ENCODE data around the gene DGKD.
"Not testable (repeated sequence)": the region's sequence is repeated elsewhere in the genome, so short reads cannot be mapped to it uniquely, and the experiment has no call there.

The DGKD gene

DNA sequence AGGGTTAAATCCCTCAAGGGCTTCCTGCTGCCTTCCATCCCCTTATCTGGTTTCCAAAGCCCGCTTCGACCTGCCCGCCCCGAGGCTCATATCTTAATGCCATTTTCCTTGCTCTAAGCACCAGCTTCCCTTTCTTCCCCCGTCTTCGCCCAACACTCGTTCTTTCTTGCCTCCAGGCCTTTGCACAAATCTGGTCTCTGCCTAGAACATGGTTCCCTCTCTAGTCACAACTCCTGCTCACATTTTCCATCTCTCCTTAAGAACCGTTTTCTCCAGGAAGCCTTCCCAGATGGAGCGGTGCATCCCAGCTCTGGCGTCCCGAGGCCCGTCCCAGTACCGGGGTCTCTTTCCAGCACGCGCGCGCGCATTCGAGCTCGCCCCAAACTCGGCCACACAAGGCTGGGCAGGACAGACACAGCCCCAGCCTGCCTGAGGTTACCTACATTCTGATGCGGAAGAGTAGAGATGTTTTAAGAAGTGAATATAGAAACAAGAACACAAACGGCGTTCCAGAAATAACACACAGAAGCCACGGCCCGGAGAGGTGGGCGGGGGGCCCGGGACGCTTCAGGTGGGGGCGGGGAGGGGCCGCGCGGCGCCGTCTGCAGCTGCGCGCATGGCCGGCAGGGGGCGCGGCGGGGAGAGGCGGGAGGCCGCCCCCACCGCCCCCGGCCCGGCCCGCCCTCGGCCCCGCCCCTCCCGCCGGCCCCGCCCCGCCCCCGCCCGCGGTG, at the start of gene DGKD:
DGKD (plus strand) TSS at position 726 of the 731 bp plus-strand sequence. CDS start 25 bp downstream, outside the sequence.
- DNase-seq = peak; percentile 62 to 69

GRCh38 chr2:233307565-233307964, 46.7 kb upstream of the DGKD start, which contains the start of gene SAG:
Gene SAG (plus strand): TSS chr2:233307816. CDS start chr2:233309190, 1,374 bp downstream.
- no peak for DNase-seq

DNA sequence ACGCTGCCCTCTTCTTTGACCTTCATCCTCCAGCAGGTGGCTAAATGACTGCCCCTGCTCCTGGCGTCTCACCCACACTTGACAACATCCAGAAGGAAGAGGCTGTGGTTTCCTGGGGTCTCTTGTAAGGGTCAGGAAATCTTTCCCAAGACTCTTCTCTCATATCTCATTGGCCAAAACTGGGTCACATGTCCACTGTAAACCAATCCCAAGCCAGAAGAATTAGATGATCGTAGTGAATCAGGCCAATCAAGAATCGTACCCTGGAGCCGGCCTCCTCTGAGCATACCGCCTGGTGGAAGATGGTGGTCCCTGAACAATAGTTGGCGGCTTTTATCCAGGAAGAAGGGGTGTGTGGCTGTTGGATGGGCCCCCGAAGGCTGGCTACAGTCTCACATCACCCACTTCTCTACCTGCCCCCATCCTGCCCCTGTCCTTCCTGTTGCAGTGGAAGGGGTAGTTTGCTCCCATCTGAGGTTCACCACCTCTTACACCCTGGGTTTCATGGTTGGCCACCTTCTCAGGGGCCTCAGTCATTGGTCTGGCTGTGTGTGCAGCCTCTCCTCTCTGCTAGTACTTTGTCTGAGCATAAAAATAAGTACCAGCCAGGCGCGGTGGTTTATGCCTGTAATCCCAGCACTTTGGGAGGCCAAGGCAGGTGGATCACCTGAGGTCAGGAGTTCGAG, 42.9 kb upstream of the DGKD start:
- DNase-seq = no peak

DNA sequence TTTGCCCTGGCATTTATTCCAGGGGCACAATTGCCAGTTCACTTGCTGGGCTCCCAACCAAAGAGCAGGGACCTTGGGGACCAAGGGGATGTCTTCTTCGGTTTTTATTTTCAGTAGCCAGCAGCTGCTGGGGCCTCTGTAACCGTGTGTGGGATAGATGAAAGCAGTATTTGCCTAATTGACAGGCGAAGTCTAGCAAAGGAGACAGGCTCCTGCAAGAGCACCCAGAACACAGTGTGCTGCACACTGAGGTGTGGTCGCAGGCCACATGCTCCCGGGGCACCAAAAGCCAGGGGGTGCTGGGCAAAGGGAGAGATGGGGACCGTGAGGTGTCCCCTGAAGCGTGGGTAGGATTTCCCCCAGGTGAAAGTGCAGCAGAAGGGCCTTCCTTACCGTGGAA, 41.4 kb upstream of the DGKD start:
- DNase-seq = no peak

DNA sequence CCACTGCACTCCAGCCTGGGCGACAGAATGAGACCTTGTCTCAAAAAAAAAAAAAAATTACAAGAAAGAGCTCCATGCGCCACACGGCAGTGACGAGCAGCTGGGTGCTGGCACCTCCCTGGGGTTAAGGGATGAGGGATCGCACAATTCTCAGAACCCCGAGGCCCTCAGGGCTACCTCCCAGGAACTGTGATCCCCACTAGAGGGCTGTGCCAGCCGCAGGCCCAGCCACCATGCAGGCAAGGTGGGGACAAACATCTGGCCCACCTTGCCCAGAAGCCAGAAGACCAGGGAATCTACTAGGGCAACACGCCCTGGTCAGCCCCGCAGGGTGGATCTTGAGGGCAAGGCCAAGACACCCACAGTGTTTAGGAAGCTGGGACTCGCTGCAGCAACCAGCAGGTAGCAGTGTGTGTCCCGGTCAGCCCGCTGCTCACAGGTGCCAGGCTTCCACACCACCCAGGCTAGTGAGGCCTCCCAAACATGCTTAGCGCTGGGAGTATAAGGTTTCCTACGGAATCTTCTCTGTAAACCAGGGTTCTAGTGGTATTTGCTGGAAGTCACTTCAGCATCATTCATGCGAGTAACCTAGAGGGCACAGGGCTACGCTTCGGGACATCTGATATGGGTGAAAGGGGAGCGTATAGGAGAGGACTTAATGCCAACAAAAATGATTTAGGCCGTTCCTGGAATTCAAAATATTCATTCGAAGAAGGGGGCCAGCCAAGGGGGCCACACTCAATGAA, 39.9 kb upstream of the DGKD start:
- no peak for DNase-seq

DNA sequence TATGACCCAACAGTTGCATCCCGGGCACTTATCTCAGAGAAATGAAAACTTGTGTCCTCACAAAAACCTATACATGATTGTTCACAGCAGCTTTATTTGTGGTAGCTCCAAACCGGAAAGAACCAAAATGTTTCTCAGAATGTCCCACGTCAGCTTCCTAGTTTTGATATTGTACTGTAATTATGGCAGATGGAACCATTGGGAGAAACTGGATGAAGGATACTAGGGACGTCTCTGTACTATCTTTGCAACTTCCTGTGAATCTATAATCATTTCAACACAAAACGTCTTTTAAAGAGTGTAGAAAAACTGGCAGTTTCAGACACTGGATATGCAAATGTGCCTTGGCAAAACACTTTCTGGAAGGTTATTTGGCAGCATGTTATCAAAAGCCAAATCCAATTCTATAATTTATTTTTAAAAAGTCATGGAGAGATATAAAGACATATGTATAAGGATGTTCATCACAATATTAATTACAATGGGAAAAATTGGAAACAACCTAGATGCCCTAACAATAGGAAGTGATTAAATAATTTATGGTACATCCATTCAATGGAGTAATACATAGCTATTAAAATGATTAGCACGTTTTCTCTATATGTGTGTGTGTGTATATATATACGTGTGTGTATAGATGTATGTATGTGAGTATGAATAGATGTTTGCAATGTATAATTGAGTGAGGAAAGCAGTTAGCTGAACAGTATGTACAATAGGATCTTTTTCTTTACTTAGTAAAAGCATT, 36.9 kb upstream of the DGKD start:
- no peak for DNase-seq

DNA sequence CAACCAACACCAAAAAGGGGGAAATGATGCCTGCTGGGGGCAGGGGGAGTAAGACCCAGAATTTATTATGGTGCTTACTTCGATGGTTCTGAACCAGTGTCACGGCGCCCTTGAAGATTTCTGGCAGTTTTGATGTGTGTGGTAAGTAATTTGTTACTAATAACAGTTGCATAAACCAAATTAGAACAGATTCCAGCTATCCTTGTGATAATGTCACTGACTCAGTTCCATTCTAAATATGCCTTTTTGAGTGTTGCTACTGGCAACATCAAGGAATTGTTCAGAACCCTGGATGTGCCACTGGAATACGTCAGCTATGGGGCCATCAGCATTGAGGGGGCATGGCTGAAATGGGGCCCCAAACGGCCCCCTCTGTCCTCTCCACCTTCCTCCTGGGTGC, 35.0 kb upstream of the DGKD start:
- no peak for DNase-seq

DNA sequence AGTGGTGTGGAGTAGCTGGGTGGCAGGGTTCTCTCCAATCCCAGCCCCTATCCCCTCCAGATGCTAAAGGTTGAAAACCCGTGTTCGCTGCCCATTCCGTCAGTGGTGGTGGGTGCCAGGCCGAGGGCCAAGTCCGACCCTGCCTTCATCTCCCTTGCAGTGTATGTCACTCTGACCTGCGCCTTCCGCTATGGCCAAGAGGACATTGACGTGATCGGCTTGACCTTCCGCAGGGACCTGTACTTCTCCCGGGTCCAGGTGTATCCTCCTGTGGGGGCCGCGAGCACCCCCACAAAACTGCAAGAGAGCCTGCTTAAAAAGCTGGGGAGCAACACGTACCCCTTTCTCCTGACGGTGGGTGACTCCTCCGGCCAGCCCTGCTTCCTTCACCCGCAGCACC, 33.8 kb upstream of the DGKD start:
- DNase-seq = no peak

- no peak for DNase-seq
Observed at GRCh38 chr2:233321166-233321565, 33.1 kb upstream of the DGKD start.

DNA sequence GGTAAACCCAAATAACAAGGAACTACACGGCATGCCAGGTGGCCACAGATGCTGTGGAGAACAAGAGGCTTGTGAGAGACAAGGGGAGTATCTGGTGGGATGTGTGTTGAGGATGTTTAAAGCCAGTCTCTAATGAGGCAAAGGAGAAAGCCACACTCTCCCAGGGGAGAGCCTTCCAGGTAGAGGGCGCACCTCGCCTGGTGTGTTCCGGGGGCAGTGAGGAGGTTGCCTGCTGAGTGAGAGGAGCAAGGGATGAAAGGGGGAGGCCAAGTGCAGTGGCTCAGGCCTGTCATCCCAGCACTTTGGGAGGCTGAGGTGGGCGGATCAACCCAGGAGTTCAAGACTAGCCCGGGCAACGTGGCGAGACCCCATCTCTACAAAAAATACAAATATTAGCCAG, 30.4 kb upstream of the DGKD start:
- no peak for DNase-seq

DNA sequence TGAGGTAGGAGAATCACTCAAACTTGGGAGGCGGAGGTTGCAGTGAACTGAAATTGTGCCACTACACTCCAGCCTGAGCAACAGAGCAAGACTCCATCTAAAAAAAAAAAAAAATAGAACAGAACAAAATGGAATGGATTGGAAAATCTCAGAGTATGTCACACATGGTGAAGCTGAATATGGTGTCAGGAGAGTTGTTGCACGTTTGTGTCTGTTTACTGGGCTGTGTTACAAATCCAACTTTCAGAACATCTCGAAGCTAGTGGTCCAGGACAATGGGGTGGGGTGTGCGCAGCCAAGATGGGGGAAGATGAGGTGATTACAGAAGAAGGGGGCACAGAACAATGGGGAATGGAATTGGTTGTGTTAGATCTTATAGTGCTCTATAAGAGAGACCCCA, 29.0 kb upstream of the DGKD start:
- no peak for DNase-seq

DNA sequence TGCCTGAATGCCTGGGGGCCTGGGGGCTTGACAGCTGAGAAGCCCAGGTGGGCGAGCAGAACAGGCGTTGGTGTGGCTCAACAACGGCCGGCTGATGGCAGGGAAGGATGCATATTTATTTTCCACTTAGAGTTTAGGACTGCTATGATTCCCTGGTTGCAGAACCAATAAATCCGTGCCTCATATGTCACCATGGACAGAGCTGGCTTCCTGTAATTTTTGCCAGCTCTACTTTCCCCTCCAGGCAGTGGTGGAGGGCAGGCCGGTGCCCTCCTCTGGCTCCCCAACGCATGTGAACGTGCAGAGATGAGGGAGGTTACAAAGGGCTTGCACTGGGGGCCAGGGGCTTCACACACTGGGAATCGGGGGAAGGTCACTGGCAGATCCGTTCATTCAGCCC, 28.5 kb upstream of the DGKD start:
- no peak for DNase-seq

DNA sequence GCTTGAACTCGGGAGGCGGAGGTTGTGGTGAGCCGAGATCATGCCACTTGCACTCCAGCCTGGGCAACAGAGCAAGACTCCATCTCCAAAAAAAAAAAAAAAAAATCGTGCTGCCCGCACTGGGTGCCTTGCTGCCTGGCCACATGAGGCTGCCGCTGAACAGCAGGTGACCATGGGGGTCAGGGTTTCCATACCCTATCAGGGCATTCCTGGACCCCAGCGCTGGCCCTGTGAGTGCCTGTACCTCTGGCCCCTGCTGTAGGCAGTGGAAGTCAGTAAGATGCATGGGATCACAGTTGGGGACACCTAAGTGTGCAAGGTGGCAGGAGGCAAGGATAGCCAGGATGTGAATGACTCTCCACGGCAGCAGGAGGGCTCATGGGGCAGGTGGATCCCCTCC, 27.8 kb upstream of the DGKD start:
- DNase-seq = no peak

- no peak for DNase-seq
Observed at GRCh38 chr2:233328922-233329321, 25.4 kb upstream of the DGKD start.

GRCh38 chr2:233329489-233330135, 24.7 kb upstream of the DGKD start:
- no peak for DNase-seq

DNA sequence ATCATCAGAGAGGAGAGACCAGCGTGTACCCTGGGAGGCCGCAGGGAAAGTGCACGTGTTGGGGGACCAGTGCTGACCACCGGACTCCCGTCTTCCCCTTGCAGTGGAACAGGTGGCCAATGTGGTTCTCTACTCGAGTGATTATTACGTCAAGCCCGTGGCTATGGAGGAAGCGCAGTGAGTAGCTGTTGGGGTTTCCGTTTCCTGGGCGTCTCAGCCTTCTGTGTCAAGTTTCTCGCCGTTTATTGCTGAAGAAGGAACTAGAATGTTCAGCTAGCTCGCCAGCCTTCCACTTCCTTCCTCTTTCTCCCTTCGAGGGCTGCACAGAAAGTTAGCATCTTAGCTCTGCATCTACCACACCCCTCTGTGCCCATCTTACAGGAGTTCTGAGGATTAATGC, 22.8 kb upstream of the DGKD start:
- DNase-seq = peak; percentile 58 to 60

- no peak for DNase-seq
Observed at GRCh38 chr2:233332125-233332524, 22.2 kb upstream of the DGKD start.

GRCh38 chr2:233334915-233335314, 19.4 kb upstream of the DGKD start:
- DNase-seq = no peak

DNA sequence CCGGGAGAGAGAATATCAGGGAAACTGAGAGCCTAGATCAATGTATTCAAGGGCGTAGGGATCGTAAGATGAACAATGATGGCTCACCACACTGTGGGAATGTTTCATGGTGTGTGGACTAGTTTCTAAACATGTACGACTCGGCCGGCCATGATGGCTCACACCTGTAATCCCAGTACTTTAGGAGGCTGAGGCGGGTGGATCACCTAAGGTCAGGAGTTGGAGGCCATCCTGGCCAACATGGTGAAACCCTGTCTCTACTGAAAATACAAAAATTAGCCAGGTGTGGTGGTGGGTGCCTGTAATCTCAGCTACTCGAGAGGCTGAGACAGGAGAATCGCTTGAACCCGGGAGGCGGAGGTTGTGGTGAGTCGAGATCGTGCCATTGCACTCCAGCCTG, 18.2 kb upstream of the DGKD start:
- not testable (repeated sequence) for DNase-seq

DNA sequence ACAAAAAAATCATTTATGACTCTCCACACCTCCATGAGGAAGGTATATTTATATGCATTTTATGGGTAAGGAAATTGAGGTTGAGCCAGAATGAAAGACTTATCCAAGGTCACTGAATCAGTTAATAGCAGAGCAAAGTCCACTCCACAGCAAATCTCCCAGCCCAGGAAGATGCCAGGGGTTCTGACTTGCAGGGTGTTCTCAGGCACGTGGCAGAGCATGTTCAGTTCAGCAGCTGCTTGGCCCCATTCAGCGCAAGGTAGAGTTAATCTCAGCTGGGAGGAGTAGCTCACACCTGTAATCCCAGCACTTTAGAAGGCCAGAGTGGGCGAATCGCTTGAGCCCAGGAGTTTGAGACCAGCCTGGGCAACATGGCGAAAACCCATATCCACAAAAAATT, 17.8 kb upstream of the DGKD start:
- DNase-seq = no peak

DNA sequence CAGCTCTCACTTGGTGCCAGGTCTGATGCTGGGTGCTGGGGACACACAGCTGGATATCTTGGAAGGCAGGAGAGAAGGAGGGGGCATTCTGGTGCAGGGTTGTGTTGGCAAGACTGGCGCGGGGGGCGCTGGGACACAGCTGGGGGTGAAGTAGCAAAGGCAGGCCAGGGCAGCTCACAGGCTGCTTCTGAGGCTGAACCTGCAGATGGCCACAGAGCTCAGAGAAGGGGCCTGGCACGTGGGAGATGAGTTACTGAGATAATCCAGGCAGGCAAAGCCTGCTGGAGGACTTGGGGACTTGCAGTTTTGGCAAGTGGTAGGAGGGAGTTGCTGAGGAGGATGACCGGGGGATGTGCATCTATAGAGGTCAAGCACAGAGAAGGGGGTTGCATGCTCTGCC, 16.2 kb upstream of the DGKD start:
- no peak for DNase-seq

GRCh38 chr2:233338812-233339368, 15.4 kb upstream of the DGKD start:
- DNase-seq = no peak

All from activated CD4-positive, alpha-beta T cell treated with anti-CD3 and anti-CD28 coated beads, Interleukin-2, amount 50 U/mL, for 4 hours (primary cell).